K562 (cell line): ENCODE results near the gene DNAI7. TPM values are rescaled to one million over a fixed set of nuclear protein-coding genes. Genes with fewer than 3 reads are reported as not detected.

ENCODE experiments used
- ATAC-seq: fragments of 200-7000 bp; cut with Tn5 transposase; 3 replicates; pipeline ENCODE4 v1.9.1; 2020; ENCODE audit warnings: moderate library complexity
- BruUV-seq: library from RNA; stranded (reverse); fragments of 400-500 nt; replicated peaks from 2 replicates; lab custom pipeline; 2021; lab: Mats Ljungman, UMichigan
- CTCF ChIA-PET: fragments of 300-600 bp; formaldehyde crosslinking; extraction: SDS; loops from one replicate; lab custom pipeline; 2021; ENCODE audit warnings: low intra/inter-chr PET ratio; lab: Yijun Ruan, JAX
- POLR2A ChIA-PET: fragments of 300-600, 350-650 bp; sonication (Branson Sonifier 250); formaldehyde crosslinking; extraction: SDS; loops from one replicate; lab custom pipeline; 2021; ENCODE audit warnings: antibody characterized with exemption, inconsistent platforms; lab: Yijun Ruan, JAX
- DNase-seq, 4 experiments: peaks; one replicate each; pipeline versions ENCODE4 v3.0.0 to v3.0.0-alpha.2; 2011 to 2018; ENCODE audit warnings: low spot score in 3 of 4, mixed read lengths in 3 of 4; ENCODE audit errors: extremely low read depth in 1 of 4
- FAIRE-seq: peaks from 2 replicates; lab custom pipeline; 2011; peaks lifted over from hg19 to GRCh38; lab: Jason Lieb, UNC
- H2AFZ ChIP-seq: 2 replicates; pipeline ENCODE4 v1.6.0; 2011; ENCODE audit warnings: low read depth, low read length, control low read depth, inconsistent platforms
- H3K27ac ChIP-seq: fragments of 200-600 bp; 3 replicates; pipeline ENCODE4 v1.8.0; 2011; ENCODE audit warnings: low read depth, mild to moderate bottlenecking, control low read depth, inconsistent platforms, low read length, moderate library complexity, mixed read lengths; ENCODE audit errors: extremely low read depth
- H3K27me3 ChIP-seq, 2 experiments: fragments of 300-600 bp in 1 of 2; 2 replicates in 1 of 2; 3 replicates in 1 of 2; pipeline versions ENCODE4 v1.6.0 to v1.8.0; 2011; ENCODE audit warnings: inconsistent platforms in 2 of 2, low read length in 2 of 2, mild to moderate bottlenecking in 1 of 2, mixed read lengths in 1 of 2, moderate library complexity in 1 of 2; ENCODE audit not compliant: control insufficient read depth in 2 of 2, insufficient read depth in 2 of 2
- H3K36me3 ChIP-seq: fragments of 300-600 bp; 3 replicates; pipeline ENCODE4 v1.8.0; 2011; ENCODE audit warnings: mild to moderate bottlenecking, low read length, inconsistent platforms; ENCODE audit not compliant: control insufficient read depth, insufficient read depth
- H3K4me1 ChIP-seq, 2 experiments: fragments of 200-600 bp in 1 of 2; replicated peaks in 1 of 2; 2 replicates in 1 of 2; 3 replicates in 1 of 2; pipeline versions ENCODE4 v1.5.1 to v1.8.0; 2011; ENCODE audit warnings: inconsistent platforms in 2 of 2, low read length in 2 of 2, mild to moderate bottlenecking in 1 of 2, mixed read lengths in 1 of 2, moderate library complexity in 1 of 2; ENCODE audit not compliant: control insufficient read depth in 2 of 2, insufficient read depth in 2 of 2
- H3K4me2 ChIP-seq: 2 replicates; pipeline ENCODE4 v1.6.1; 2011; ENCODE audit warnings: low read length, control low read depth, inconsistent platforms, mixed read lengths; ENCODE audit not compliant: insufficient read depth
- H3K4me3 ChIP-seq: fragments of 200-600 bp; sonication (generic), shearing (Covaris generic); 2 replicates; pipeline ENCODE4 v1.5.1; 2016; ENCODE audit warnings: control low read depth, inconsistent platforms
- H3K79me2 ChIP-seq: fragments of 200-600 bp; 3 replicates; pipeline ENCODE4 v1.8.0; 2011; ENCODE audit warnings: low read length, inconsistent platforms; ENCODE audit not compliant: control insufficient read depth, insufficient read depth
- H3K9ac ChIP-seq, 2 experiments: 2 replicates each; pipeline versions ENCODE4 v1.6.0 to v1.6.1; 2011; ENCODE audit warnings: low read depth in 2 of 2, low read length in 2 of 2, control low read depth in 1 of 2, inconsistent platforms in 1 of 2, mild to moderate bottlenecking in 1 of 2, mixed read lengths in 1 of 2; ENCODE audit not compliant: insufficient read depth in 1 of 2
- H3K9me1 ChIP-seq: one replicate; pipeline ENCODE4 v1.6.0; 2011; ENCODE audit warnings: inconsistent platforms, mild to moderate bottlenecking, low read length, moderate library complexity; ENCODE audit not compliant: control insufficient read depth, insufficient read depth
- H3K9me3 ChIP-seq: replicated peaks from 2 replicates; pipeline ENCODE4 v1.5.1; 2011; ENCODE audit warnings: low read depth, low read length, inconsistent platforms; ENCODE audit not compliant: control insufficient read depth, insufficient read depth
- H4K20me1 ChIP-seq: replicated peaks from 2 replicates; pipeline ENCODE4 v1.6.1; 2011; ENCODE audit warnings: low read length, inconsistent platforms, mixed read lengths; ENCODE audit not compliant: control insufficient read depth, insufficient read depth
- HSF4 ChIP-seq: fragments of 250-450 bp; sonication (Bioruptor Pico); IDR thresholded peaks from 2 replicates; pipeline ENCODE4 v2.1.2; 2022; ENCODE audit warnings: mild to moderate bottlenecking, moderate library complexity, borderline replicate concordance
- RAD21 ChIP-seq, 2 experiments: fragments of 250-450 bp in 1 of 2; fragments of 450-650 bp in 1 of 2; sonication (Bioruptor Pico) in 1 of 2; formaldehyde crosslinking in 1 of 2; IDR thresholded peaks in 1 of 2; conservative IDR thresholded peaks in 1 of 2; 2 replicates each; pipeline versions ENCODE4 v1.4.0 to v1.8.0; 2020 to 2022; ENCODE audit warnings: mild to moderate bottlenecking in 2 of 2, moderate library complexity in 1 of 2
- SIN3B ChIP-seq: fragments of 450-650 bp; IDR thresholded peaks from 2 replicates; pipeline ENCODE4 v1.6.1; 2017; ENCODE audit warnings: low read depth, mild to moderate bottlenecking, moderate library complexity
- SMC3 ChIP-seq: conservative IDR thresholded peaks from 2 replicates; pipeline ENCODE4 v1.6.1; 2011; ENCODE audit warnings: low read depth, low read length, improper control_type of control experiment; ENCODE audit not compliant: insufficient read depth
- WGBS: fragments of 100-300 bp; shearing (Covaris generic); methylation state at CpG from one replicate; pipeline ENCODE4 v1.1.6; 2016; ENCODE audit warnings: low coverage, mixed read lengths; ENCODE audit not compliant: insufficient coverage; ENCODE audit errors: missing lambda C conversion rate; 5-methylcytosine and 5-hydroxymethylcytosine counted together
- in situ Hi-C: fragments of 300-500 bp; cut with MboI; formaldehyde crosslinking; loops from 4 replicates; pipeline ENCODE4 v1.15.0; 2018; ENCODE audit warnings: inconsistent platforms, mixed read lengths
- intact Hi-C: fragments of 100-400 bp; cut with micrococcal nuclease; formaldehyde crosslinking; loops from 2 replicates; pipeline ENCODE4 v1.14.2; 2022
- polyA plus RNA-seq, 8 experiments: library from polyadenylated mRNA; depleted of rRNA in 4 of 8; stranded (reverse) in 5 of 8; unstranded in 3 of 8; fragments of >200 nt; fragmentation: Nextera tagmentation in 2 of 8; fragmentation: Illumina TruSeq in 1 of 8; extraction: Ambion mirVana in 2 of 8; extraction: Trizol in 1 of 8; gene quantifications; 2 replicates each; pipeline versions ENCODE4 v1.2.1 to v1.2.3, GENCODE V29; 2011 to 2014; ENCODE audit warnings: inconsistent platforms in 1 of 8, missing spikeins in 1 of 8
- total RNA-seq, 7 experiments: library from RNA; depleted of rRNA in 6 of 7; stranded (reverse); fragments of >200 nt in 6 of 7; fragmentation: Illumina TruSeq in 2 of 7; extraction: Trizol in 2 of 7; gene quantifications; 2 replicates each; pipeline versions ENCODE4 v1.2.1 to v1.2.3, GENCODE V29; 2011 to 2021; ENCODE audit warnings: low replicate concordance in 1 of 7
- TF ChIP-seq, protein P1 (sequence below), 3 experiments: IDR thresholded peaks in 2 of 3; conservative IDR thresholded peaks in 1 of 3; 2 replicates each; pipeline ENCODE4 v1.5.1; 2011 to 2012; ENCODE audit warnings: low read length in 3 of 3, mild to moderate bottlenecking in 3 of 3, control low read depth in 2 of 3, improper control_type of control experiment in 1 of 3, inconsistent platforms in 1 of 3, low read depth in 1 of 3, mixed read lengths in 1 of 3, moderate library complexity in 1 of 3; ENCODE audit not compliant: insufficient read depth in 2 of 3
- TF ChIP-seq, protein P2 (sequence below), 2 experiments: fragments of 450-650 bp; formaldehyde crosslinking in 1 of 2; IDR thresholded peaks; 2 replicates each; pipeline versions ENCODE4 v1.4.0 to v1.6.1; 2014 to 2020; ENCODE audit warnings: mild to moderate bottlenecking in 2 of 2, borderline replicate concordance in 1 of 2, low read depth in 1 of 2

The DNAI7 gene
- total and polyA plus RNA-seq, 9 of the 15 experiments (the other 6 are each of a cell fraction or from before 2014, with no cell fraction given), result 0.06 to 0.76 (median 0.17) TPM; not detected in 1

DNA sequence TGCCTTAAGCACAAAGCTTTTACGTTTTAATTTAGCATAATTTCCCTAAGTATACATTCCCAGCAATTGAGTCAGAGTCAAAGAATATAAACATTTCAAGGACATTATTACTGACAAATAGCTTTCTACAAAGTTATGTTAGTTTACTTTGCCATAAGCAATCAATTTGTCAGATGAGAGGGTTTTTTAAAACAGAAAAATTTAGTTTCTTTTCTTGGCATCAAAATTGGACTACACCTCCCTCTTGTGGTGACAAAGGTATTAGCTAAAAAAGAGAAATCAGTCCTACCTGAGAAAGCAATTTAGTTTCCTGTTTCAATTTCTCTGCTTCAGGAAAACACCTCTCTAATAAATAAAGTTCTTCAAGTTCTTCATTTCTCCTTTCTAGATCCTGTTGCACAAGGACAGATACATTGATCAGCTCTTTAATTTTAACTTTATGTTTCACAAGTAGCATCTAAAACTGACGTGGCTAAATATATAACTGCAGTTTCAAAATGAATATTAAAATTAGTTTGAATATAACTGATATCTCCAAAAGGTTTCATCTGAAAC, 39.9 kb downstream of the DNAI7 start:
- POLR2A ChIA-PET, result interaction anchor here (0.6 kb wide), 1 partner anchor 82 kb away, joined by 3 read pairs; no protein-coding TSS in a partner anchor
- Histone ChIP-seq H3K9me3 (no peaks in the 10 kb centered on the region), H3K9ac (no peak overlapping the region), H3K4me1 (no peaks in the 10 kb centered on the region), H3K4me3 (no peak overlapping the region), H2AFZ (no peak overlapping the region), H3K9me1 (no peaks in the 10 kb centered on the region), H3K27me3 (no peaks in the 10 kb centered on the region), H3K36me3 (no peaks in the 10 kb centered on the region), H3K4me2 (no peak overlapping the region), H4K20me1 (no peaks in the 10 kb centered on the region), H3K27ac (no peak overlapping the region), H3K79me2 (no peaks in the 10 kb centered on the region)
- TF ChIP-seq SMC3 (0 out of 2 replicates have a peak, but pooled peaks have one; percentile 11), HSF4 (CRISPR knock-in tag) (no peak), RAD21 (CRISPR knock-in tag; conservative IDR thresholded peaks at IDR 0.05 in 1 of 2, IDR thresholded peaks at IDR 0.05 in 1 of 2) (peak; percentile 54 to 72; a peak in 3 of 4 replicates), SIN3B (no peak)
- TF ChIP-seq, protein P1, sequence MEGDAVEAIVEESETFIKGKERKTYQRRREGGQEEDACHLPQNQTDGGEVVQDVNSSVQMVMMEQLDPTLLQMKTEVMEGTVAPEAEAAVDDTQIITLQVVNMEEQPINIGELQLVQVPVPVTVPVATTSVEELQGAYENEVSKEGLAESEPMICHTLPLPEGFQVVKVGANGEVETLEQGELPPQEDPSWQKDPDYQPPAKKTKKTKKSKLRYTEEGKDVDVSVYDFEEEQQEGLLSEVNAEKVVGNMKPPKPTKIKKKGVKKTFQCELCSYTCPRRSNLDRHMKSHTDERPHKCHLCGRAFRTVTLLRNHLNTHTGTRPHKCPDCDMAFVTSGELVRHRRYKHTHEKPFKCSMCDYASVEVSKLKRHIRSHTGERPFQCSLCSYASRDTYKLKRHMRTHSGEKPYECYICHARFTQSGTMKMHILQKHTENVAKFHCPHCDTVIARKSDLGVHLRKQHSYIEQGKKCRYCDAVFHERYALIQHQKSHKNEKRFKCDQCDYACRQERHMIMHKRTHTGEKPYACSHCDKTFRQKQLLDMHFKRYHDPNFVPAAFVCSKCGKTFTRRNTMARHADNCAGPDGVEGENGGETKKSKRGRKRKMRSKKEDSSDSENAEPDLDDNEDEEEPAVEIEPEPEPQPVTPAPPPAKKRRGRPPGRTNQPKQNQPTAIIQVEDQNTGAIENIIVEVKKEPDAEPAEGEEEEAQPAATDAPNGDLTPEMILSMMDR (IDR thresholded peaks at IDR 0.05 in 2 of 3, conservative IDR thresholded peaks at IDR 0.05 in 1 of 3; ENCODE audit: insufficient read depth in 2 of 3, low read depth in 1 of 3, low read length in 3 of 3), result peak; percentile 27 to 66 (median 38); a peak in 3 of 6 replicates
- TF ChIP-seq, protein P2, sequence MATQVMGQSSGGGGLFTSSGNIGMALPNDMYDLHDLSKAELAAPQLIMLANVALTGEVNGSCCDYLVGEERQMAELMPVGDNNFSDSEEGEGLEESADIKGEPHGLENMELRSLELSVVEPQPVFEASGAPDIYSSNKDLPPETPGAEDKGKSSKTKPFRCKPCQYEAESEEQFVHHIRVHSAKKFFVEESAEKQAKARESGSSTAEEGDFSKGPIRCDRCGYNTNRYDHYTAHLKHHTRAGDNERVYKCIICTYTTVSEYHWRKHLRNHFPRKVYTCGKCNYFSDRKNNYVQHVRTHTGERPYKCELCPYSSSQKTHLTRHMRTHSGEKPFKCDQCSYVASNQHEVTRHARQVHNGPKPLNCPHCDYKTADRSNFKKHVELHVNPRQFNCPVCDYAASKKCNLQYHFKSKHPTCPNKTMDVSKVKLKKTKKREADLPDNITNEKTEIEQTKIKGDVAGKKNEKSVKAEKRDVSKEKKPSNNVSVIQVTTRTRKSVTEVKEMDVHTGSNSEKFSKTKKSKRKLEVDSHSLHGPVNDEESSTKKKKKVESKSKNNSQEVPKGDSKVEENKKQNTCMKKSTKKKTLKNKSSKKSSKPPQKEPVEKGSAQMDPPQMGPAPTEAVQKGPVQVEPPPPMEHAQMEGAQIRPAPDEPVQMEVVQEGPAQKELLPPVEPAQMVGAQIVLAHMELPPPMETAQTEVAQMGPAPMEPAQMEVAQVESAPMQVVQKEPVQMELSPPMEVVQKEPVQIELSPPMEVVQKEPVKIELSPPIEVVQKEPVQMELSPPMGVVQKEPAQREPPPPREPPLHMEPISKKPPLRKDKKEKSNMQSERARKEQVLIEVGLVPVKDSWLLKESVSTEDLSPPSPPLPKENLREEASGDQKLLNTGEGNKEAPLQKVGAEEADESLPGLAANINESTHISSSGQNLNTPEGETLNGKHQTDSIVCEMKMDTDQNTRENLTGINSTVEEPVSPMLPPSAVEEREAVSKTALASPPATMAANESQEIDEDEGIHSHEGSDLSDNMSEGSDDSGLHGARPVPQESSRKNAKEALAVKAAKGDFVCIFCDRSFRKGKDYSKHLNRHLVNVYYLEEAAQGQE (IDR thresholded peaks at IDR 0.05; ENCODE audit: borderline replicate concordance), result peak; percentile 36; the same call in 1 of the 2 replicates
- TF ChIP-seq, protein P2 (CRISPR knock-in tag; IDR thresholded peaks at IDR 0.05; ENCODE audit: low read depth), result no peak
- FAIRE-seq (peak; percentile 82), DNase-seq (peak; percentile 8 to 33 (median 16)), ATAC-seq (no peak)
- no TSS peak for BruUV-seq
- CTCF ChIA-PET, result interaction anchor here (1.1 to 2.0 kb wide), 2 partner anchors 87 to 163 kb away, joined by 3 to 7 read pairs; no protein-coding TSS in a partner anchor
- in situ Hi-C loops (no loop called here), intact Hi-C loops (no loop called here)
- 8% methylated on average over 2 of the region's 2 CpGs for whole genome bisulfite sequencing
